Tracheal epithelial cell (primary cell): ENCODE results near the gene BTBD10. TPM values are rescaled to one million over a fixed set of nuclear protein-coding genes. Genes with fewer than 3 reads are reported as not detected.

Experiments
- total RNA-seq: library from RNA; depleted of rRNA; stranded (reverse); fragments of >200 nt; gene quantifications from 2 replicates; pipeline ENCODE4 v1.2.1, GENCODE V29; 2014

The BTBD10 gene
- 107 and 130 TPM in 2 replicates for total RNA-seq

DNA sequence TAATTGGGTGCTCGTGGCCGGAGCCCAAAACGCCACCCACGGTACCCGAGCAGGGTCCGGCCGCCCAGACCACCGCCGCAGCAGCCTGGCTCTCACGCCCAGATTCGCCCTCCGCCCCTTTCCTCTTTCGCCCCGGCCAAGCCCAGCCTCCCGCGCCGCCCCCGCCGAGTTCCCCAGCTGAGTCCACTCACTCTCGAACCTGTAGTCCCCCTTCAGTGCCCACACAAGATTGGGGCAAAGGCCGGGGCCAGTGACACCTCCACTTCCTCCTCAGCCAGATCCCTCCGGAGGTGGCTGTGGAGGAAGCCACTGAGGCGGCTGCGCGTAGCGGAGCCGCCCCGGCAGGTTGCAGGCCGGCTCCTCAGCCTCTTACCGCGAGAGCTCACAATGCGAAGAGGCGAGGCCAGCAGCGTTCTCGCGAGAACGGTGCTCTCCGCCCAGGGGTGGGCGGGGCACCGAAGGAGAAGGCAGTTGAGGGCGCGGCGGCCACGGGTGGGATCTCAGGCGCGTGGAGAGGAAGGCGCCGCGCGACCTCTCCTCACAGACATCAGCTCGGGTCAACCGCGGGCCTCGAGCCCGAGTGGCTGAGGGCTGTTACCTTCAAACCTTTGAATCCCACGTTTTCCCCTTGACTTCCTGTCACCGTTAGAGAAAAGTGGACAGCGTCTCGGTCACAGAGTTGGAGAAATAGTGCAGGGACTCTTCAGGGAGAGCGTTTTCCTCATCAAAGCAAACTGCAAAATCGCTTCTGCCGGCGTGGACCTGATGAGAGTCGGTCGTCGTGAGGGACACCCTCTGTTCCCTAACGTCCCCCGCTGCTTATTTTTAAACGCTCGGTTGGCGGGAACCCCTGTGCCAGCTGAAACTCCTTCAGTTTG is at the start of gene BTBD10:
TSS of gene BTBD10 (minus strand) at position 322 of the 878 bp plus-strand sequence. CDS start 18,098 bp downstream, outside the sequence.

DNA sequence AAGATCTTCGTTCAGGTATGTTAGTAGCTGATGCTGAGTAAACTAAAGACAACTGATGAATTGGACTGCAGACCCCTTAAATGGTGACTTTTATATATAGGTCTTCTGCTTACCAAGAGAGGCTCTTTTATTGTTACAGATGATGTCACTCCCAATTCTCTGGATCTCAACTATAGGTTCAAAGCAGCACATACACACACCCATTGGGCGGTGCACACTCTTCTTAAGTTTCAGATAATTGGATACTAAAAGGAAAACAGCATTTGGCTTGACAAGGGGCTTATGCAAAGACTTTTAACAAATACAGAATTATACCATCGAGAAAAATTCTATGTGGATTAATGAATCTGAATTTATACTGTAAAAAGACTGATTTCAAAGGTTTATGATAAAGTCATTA is 32.9 kb upstream of the BTBD10 start, which contains the start of gene PTH:
TSS of gene PTH (minus strand) at position 69 of the 400 bp plus-strand sequence. CDS start 3,142 bp downstream, outside the sequence.

Other genes starting within 250 kb of the BTBD10 start
- gene BMAL1, start 185.4 kb downstream of the BTBD10 start, total RNA-seq, result 14.2 and 20.2 TPM in 2 replicates
- gene PTH, start 32.8 kb upstream of the BTBD10 start, total RNA-seq, result not detected in 2 replicates
- 41.7 and 87.6 TPM in 2 replicates for gene FAR1, start 205.4 kb upstream of the BTBD10 start, total RNA-seq